ENCODE data around the gene CKMT2.

Gene CKMT2

DNA sequence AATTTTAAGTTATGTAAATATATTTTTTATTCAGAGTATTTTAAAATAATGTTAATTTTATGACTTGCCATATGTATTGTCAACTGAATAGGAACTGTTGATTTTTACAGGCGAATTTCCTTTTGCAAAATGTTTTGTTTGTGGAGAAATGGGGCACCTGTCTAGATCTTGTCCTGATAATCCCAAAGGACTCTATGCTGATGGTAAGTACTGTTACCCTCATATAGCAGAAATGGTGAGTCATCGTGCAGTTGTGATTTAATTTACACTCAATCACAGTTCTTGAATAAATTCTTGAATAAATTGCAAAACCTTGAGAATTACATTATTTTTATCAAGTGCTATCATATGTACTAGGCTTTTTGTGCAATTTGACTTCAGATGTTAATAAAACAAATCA is 75.7 kb downstream of the CKMT2 start:
- no peak for DNase-seq (ENCODE audit: low read depth in 2 of 2)
- TF ChIP-seq, protein P1, sequence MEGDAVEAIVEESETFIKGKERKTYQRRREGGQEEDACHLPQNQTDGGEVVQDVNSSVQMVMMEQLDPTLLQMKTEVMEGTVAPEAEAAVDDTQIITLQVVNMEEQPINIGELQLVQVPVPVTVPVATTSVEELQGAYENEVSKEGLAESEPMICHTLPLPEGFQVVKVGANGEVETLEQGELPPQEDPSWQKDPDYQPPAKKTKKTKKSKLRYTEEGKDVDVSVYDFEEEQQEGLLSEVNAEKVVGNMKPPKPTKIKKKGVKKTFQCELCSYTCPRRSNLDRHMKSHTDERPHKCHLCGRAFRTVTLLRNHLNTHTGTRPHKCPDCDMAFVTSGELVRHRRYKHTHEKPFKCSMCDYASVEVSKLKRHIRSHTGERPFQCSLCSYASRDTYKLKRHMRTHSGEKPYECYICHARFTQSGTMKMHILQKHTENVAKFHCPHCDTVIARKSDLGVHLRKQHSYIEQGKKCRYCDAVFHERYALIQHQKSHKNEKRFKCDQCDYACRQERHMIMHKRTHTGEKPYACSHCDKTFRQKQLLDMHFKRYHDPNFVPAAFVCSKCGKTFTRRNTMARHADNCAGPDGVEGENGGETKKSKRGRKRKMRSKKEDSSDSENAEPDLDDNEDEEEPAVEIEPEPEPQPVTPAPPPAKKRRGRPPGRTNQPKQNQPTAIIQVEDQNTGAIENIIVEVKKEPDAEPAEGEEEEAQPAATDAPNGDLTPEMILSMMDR (IDR thresholded peaks at IDR 0.05; ENCODE audit: low read depth, low read length): no peak
- no peak overlapping the region for H3K4me3 ChIP-seq (replicated peaks in 1 of 2; ENCODE audit: low read depth in 2 of 2, low read length in 2 of 2)

DNA sequence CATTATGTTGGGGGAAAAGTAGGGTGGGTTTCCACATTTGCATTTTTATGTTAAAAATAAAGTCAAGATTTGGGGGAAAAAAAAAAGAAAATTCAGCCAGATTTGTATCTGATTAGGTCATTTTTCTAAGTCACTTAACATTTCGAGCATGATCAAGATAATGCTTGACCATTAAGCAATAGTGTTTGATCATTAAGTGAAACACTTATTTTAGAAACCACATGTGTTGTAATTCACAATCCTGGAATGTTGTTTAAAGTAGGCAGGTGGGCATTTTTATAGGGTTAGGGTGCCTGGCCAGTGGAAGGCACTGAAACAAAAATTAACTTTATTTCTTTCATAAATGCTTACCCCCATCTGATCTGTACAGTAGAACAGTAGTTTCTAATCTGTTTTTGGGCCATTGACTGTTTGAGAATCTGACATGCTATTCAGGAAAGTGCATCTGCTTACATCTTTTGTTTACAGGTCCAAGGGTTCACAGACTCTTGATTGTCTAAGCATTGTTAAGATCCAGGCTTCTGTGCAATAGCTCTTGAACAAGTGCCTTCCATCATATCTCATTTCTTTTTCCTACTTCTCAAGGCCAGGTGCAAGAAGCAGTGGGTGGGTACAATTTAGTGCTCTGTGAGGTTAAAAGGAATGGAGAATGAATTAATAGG is 77.4 kb downstream of the CKMT2 start:
- TF ChIP-seq, protein P1 (IDR thresholded peaks at IDR 0.05; ENCODE audit: low read depth, low read length): no peak
- no peak overlapping the region for H3K4me3 ChIP-seq (replicated peaks in 1 of 2; ENCODE audit: low read depth in 2 of 2, low read length in 2 of 2)
- no peak for DNase-seq (ENCODE audit: low read depth in 2 of 2)

DNA sequence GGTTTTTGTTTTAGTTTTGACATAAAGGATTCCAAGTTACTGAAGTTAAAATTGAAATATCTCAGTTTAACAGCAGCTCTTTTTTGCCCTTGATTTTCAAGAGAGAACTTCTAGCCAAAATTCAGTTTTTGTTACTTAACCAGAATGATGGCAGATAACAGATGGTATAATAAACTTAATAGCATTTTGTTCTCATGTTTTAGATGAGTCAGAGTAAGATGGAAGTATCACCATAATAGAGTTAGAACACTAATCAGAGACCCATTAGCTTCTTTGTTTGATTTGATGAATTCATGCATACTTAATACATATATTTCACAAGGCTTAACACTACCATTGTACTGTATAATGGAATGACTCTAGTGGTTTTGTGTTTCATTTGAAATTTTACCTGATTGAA is 80.2 kb downstream of the CKMT2 start:
- TF ChIP-seq, protein P1 (IDR thresholded peaks at IDR 0.05; ENCODE audit: low read depth, low read length): no peak
- H3K4me3 ChIP-seq (replicated peaks in 1 of 2; ENCODE audit: low read depth in 2 of 2, low read length in 2 of 2): no peak overlapping the region
- no peak for DNase-seq (ENCODE audit: low read depth in 2 of 2)

DNA sequence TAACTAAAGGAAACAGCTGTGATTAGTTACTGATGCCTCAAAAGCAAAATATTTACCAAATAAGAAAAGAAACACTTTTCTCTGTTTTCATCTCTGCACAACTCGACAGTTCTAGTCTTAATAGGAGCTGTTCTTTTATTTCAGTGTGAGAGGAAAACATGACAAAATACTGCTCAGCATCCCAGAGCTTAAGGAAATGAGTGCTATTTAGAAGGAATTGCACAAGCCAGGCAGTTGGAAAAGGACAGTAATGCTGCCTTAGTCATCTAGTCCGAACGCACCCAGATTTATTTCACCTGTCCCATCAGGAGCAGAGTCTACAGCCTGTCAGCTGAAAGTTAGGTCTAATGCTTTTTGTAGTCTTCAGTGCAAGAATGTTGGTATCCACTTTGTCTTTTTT is 80.6 kb downstream of the CKMT2 start:
- TF ChIP-seq, protein P1 (IDR thresholded peaks at IDR 0.05; ENCODE audit: low read depth, low read length): no peak
- no peak for DNase-seq (ENCODE audit: low read depth in 2 of 2)
- no peak overlapping the region for H3K4me3 ChIP-seq (replicated peaks in 1 of 2; ENCODE audit: low read depth in 2 of 2, low read length in 2 of 2)

DNA sequence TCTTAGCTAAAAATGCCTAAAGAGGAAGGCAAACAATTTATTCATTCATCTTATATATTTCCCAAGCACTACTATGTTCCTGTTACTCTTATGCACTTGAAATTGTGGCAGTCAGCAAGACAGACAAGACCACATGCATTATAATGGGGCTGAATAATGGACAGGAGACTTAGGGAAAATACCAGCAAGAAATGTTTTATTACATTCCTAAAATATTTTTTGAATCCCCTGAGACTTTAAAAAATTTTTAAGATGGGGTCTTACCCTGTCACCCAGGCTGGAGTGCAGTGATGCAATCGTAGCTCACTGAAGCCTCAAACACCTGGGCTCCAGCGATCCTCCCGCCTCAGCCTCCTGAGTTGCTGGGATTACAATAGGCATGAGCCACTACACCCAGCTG is 81.5 kb downstream of the CKMT2 start:
- no peak overlapping the region for H3K4me3 ChIP-seq (replicated peaks in 1 of 2; ENCODE audit: low read depth in 2 of 2, low read length in 2 of 2)
- TF ChIP-seq, protein P1 (IDR thresholded peaks at IDR 0.05; ENCODE audit: low read depth, low read length): no peak
- peak in 1 of 2 donors; percentile 27 for DNase-seq (ENCODE audit: low read depth in 2 of 2)

DNA sequence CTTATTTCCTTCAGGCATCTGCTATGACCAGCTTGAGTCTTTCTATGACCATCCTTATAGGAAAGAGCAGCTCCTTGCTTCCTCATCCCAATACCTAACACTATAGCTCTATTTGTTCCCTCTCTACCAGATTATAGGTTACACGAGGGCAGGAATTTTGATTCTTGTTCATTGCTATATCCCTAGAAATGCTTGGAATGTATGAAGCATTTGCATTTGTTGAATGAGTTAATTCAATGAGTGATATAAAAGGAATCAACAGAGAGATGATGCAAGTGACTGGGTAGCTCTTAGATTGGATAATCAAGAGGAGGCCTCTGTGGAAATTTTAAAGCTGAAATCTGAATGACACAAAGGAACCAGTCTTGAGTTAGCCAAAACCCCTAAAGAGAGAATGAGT is 82.2 kb downstream of the CKMT2 start:
- TF ChIP-seq, protein P1 (IDR thresholded peaks at IDR 0.05; ENCODE audit: low read depth, low read length): no peak
- DNase-seq (ENCODE audit: low read depth in 2 of 2): peak; percentile 30 to 74
- no peak overlapping the region for H3K4me3 ChIP-seq (replicated peaks in 1 of 2; ENCODE audit: low read depth in 2 of 2, low read length in 2 of 2)

DNA sequence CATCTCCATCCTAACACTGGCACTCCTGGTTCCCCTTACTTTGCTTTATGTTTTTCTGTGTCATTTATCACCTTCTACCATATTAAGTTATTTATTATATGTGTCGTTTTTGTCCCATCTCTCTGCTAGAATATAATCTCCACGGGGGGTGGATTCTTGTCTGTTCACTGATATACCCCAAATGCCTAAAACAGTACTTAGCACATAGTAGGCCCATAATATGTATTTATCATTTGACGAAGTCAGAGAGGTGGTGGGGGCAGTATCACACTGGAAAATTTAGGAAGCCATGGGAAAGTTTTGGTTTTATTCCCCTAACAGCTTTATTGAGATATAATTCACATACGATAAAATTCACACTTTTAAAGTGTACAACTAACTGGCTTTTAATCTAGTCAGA is 82.7 kb downstream of the CKMT2 start:
- DNase-seq (ENCODE audit: low read depth in 2 of 2): no peak
- H3K4me3 ChIP-seq (replicated peaks in 1 of 2; ENCODE audit: low read depth in 2 of 2, low read length in 2 of 2): no peak overlapping the region
- TF ChIP-seq, protein P1 (IDR thresholded peaks at IDR 0.05; ENCODE audit: low read depth, low read length): no peak
